HG02840 (cell line): ENCODE results near the gene FER1L5.
"Not testable (repeated sequence)": the region's sequence is repeated elsewhere in the genome, so short reads cannot be mapped to it uniquely, and the experiment has no call there.

Experiments
- ATAC-seq: cut with Tn5 transposase; IDR thresholded peaks from one replicate; pipeline ENCODE4 v1.9.1; 2021; ENCODE audit warnings: mild to moderate bottlenecking, moderate library complexity, moderate number of reproducible peaks; ENCODE audit not compliant: unreplicated experiment, low FRiP score

Gene FER1L5

DNA sequence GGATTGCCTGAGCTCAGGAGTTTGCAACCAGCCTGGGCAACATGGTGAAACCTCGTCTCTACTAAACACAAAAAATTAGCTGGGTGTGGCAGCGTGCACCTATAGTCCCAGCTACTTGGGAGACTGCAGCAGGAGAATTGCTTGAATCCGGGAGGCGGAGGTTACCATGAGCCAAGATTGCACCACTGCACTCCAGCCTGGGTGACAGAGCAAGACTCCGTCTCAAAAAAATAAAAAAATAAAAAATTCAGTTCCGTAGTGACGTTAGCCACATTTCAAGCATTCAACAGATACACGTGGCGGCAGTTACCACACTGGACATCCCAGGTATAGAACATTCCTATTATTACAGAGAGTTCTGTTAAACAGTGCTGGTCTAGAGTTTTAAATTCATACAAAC is 8.9 kb upstream of the FER1L5 start:
- ATAC-seq: no peak

DNA sequence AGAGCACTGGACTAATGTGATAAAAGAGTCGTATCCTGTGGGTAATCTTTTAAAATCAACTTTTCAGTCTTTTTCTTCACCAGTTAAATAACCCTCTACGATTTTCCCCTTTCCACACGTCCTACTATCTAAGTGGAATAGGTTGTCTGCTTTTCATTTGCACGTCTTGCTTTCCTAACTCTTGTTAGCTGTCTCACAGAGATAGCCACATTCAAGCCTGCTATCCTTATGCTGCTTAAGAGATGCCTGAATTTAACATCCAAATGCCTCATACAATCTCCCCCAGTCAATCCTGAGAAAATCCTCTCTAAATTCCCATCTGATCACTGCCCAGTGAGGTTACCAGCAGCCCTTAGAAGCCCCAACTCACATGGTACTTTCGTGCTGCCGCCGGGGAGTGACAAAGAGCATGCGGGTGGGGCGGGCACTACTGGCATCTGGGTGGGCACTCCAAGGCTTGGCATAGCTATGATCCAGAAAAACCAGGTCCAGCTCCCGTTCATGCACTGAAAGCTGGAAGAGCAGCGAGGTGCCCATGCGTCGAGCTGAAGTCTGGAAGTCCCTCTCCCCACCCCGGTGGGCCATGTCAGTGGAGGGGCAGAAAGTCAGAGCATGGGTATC is 5.9 kb upstream of the FER1L5 start:
- ATAC-seq: no peak

DNA sequence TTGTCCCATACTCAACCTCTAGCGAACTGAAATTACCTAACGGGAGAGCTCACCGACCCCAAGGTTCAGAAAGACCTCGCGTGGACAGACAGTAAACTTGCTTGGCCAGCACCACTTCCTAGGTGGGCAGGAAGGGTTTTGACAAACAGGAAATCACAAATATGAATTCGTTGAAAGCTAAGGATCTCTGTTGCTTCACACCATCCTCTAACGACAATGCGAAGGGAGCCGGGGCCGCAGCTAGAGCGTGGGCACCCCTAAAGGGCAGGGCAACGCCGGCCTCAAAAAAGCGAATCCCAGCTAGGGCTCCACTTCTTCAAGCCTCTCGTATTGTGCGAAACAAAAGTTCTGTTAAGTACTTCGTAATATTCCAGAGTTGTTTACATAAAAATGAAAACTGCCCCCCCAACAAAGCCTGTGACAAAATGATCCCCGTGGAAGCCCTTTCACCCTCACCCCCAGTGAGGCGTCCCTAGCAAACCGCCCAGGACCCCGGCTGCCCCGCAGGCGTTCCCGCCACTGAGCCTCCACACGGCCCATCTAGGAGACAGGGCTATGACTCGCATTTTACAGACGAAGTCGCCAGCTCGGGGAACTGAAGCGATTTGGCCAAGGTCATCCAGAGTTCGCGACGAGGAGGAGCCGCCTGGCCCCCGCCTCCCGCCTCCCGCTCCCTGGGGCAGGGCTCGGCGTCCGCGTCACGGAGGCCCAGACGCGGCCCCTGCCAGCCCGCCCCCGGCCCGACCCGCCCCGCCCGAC is 5.0 kb upstream of the FER1L5 start:
- ATAC-seq: peak; percentile 46

DNA sequence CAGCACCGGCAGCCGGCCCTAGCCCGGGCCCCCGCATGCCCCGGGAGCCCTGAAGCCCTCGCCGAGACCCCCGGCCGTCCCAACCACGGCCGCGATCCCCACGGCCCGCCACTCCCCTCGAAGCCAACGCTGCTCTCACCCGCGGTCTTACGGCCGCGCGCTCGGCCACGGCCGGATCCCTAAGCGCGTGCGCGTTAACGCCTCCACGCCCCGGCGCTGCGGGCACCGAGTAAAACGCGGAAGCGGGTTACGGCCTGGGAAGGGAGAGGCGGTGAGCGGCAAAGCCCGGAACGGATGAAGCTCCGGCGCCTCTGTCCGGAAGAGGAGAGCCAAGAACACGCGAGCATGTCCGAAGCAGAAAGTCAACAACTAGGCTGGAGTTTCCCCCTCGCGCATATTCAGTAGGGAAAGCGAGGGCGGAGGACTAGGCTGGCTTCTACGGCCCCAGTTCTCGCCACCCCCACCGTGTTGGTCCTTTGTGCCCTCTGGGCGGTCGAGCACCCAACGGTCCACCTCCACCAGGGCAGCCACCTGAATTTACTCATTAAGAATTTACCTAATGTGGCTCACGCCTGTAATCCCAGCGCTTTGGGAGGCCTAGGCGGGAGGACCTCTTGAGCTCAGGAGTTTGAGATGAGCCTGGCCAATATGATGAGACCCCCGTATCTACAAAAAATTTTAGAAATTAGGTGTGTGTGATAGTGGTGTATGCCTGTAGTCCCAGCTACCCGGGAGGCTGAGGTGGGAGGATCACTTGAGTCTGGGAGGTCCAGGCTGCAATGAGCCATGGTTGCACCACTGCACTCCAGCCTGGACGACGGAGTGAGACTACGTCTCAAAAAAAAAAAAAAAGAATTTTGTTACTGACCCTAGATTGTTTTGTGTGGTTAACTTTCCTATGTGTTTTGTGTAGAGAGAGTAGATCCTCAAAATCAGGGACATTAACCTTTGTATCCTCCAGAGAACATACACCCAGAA is 4.1 kb upstream of the FER1L5 start, which contains the start of gene KANSL3:
Gene KANSL3, minus strand, starts transcription at position 169 of the 978 bp plus-strand sequence. CDS start 1,177 bp downstream, outside the sequence.
- ATAC-seq: peak; percentile 84

- ATAC-seq: no peak
These were observed 5.1 kb downstream of the FER1L5 start for GRCh38 chr2:96647681-96648080.

DNA sequence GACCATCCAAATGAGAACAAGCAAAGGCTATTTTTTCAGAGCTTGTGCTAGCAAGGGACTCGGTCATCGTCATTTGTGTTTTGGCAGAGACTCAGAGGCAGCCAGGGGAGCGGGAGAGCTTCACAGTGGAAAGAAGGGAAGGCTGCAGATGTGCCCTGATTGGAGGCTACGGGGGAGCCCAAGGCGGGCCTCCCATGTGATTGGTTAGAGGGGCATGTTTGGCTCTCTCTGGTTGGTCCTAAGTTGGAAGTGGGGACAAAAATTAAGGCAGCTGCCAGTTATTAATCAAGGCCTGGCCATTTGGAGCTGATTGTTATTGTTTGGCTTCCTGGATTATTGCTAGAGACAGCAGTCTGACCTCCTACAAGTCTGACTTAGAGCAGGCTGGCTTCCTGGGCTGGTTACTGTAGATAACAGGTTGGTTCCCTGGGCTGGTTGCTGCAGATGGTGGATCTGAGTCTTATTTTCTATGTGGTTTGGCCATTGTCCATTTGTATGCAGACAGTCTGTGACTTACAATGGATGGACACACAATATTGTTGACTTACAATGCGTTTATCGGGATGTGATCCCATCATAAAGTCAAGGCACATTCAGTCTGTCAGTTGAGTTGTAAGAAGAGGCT is 5.9 kb downstream of the FER1L5 start:
- ATAC-seq: no peak

GRCh38 chr2:96649342-96649741 is 6.8 kb downstream of the FER1L5 start:
- no peak for ATAC-seq

DNA sequence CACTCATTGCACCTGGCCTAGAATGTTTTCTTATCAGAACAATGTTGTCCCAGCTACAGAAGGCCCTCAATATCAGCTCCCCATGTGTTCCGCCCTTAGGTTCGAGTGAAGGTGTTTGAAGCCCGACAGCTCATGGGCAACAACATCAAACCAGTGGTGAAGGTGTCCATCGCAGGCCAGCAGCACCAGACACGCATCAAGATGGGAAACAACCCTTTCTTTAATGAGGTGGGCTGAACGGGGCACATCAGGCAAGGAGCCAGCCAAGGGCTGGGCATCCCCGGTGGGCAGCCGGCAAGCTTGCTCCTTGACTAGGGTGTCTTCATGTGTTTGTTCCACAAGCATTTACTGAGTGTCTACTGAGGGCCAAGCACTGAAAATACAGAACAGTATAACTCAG is 9.2 kb downstream of the FER1L5 start:
- no peak for ATAC-seq

DNA sequence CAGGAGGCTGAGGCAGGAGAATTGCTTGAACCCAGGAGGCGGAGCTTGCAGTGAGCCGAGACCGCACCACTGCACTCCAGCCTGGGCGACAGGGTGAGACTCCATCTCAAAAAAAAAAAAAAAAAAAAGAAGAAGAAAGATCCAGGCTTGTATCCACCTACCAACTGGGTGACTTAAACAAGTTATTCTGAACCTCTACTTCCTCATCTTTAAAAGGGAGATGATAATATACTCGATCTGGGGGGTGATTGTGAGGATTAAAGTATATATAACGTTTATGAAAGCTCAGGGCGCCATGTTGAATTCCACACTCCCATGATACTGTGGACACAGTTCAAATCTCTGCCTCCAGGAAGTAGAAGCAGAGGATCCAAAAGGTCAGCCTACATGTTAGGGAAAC is 12.2 kb downstream of the FER1L5 start:
- not testable (repeated sequence) for ATAC-seq

DNA sequence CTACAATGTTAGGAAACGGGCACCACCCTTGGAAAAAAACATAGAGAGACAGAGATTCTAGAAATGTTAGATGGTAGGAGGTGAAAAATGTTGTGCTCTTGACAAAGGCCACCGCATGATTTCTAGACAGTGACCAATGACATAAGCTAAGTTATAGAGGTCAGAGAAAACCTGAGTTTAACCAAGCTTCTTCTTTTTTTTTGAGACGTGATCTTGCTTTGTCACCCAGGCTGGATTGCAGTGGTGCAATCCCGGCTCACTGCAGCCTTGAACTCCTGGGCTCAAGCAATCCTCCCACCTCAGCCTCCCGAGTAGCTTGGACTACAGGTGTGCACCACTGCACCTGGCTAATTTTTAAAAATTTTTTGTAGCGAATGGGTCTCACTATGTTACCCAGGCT is 13.0 kb downstream of the FER1L5 start:
- no peak for ATAC-seq

DNA sequence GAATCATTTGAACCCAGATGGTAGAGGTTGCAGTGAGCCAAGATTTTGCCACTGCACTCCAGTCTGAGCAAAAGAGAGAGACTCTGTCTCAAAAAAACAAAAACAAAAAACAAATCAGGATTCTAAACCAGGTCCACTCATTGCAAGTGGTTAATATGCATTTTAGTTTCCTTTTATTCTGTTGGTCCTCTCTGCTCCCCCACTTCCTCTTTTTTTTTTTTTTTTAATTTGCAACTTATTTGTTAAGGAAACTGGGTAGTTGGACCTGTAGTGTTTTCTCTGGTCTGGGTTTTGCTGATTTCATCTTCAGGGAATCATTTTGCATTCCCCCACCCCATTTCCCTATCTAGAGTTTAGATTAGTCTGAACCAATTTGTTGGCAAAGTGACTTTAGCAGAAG is 14.0 kb downstream of the FER1L5 start:
- no peak for ATAC-seq

- no peak for ATAC-seq
These were observed 18.8 kb downstream of the FER1L5 start for GRCh38 chr2:96661324-96661723.

- ATAC-seq: no peak
These were observed 19.8 kb downstream of the FER1L5 start for GRCh38 chr2:96662360-96662759.

DNA sequence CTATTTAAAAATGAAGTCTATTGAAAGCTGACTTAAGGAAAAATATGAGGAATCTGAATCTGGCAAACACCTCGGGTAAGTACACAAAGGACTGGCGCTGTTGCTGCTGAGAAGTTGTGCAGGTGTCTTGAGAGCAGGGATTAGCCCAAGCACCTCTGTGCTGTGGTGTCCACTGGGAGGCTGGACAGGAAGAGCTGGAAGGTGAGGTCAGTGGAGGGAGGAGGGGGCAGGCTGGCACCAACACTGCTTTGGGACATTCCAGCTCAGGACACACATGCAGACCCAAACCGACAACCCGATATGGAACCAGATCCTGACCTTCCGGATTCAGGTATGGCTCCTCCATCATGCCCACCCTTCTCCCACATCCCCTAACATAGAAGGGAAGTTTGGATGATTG is 20.6 kb downstream of the FER1L5 start:
- no peak for ATAC-seq

GRCh38 chr2:96663829-96664228 is 21.3 kb downstream of the FER1L5 start:
- no peak for ATAC-seq

- no peak for ATAC-seq
These were observed 21.9 kb downstream of the FER1L5 start for GRCh38 chr2:96664366-96664925.

DNA sequence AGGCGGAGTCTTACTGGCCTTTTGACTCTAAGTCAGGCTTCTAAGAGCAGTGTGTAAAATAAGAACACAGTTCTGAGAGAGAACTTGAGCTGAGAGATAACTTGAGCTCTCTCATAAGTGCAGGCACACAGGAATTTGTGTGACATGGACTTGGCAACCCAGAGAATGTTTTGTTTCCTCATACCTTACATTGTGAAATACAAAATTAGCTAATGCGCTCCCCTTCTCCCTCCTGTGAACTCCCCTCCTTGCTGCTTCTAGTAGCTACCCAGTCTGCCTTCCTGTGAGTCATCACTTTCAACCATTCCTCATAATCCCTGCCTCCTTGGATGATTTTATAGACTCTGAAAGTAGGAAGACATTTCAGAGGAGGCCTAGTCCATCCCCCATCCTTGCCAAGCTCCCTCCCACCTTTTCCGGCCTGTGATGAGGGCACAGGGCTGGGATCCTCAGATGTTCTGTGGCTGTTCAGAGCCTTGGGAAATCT is 22.6 kb downstream of the FER1L5 start:
- no peak for ATAC-seq

DNA sequence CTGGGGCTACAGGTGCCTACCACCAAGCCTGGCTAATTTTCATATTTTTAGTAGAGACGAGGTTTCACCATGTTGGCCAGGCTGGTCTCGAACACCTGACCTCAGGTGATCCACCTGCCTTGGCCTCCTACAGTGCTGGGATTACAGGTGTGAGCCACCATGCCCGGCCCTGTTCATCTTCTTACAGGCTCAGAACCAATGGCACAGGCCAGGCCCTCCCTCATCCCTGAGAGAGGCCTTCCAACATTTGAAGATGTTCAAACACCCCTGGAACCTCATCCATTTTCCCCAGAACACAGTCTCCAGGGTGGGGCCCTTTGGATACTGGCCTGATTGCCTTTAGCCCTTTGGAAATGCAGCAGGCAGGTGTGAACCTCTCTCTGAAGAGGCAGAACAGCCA is 23.2 kb downstream of the FER1L5 start:
- not testable (repeated sequence) for ATAC-seq

DNA sequence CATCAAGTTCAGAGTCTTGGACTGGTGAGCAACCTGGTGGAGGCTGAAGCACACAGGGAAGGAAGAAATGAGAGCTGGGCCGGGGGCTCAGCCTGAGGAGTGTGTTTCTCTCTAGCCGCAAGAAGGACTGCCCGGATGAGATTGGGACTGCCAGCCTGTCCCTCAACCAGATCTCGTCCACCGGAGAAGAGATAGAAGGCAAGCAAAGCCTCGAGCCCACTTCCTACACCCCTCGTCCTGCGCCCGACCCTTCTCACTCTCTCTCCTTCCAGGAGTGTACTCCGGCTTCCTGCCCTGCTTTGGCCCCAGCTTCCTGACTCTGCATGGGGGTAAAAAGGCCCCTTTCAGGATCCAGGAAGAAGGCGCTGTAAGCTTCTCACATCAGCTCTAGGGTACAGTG is 26.2 kb downstream of the FER1L5 start:
- ATAC-seq: no peak
